ENCODE data around the gene P2RX1.

The P2RX1 gene

GRCh38 chr17:3956327-3956957 is 40.2 kb upstream of the P2RX1 start:
- TF ChIP-seq EZH2phosphoT487 (conservative IDR thresholded peaks at IDR 0.05; ENCODE audit: low read length), result no peak
- Histone ChIP-seq H3K36me3 (ENCODE audit: low read length) (peaks cover 5% of the 10 kb centered on the region; the same call in 1 of the 2 replicates), H3K27me3 (ENCODE audit: low read length) (no peaks in the 10 kb centered on the region), H3K9ac (ENCODE audit: low read length) (no peak overlapping the region), H3F3A (ENCODE audit: insufficient read depth) (peaks cover 5% of the 10 kb centered on the region; the same call in 1 of the 2 replicates), H3K27ac (ENCODE audit: low read depth, low read length) (no peak overlapping the region), H3K79me2 (ENCODE audit: insufficient read depth, low read length) (peaks cover 76% of the 10 kb centered on the region), H2AFZ (ENCODE audit: low read depth, low read length, severe bottlenecking) (no peak overlapping the region), H3K4me2 (ENCODE audit: low read depth, low read length, poor library complexity, severe bottlenecking) (no peak overlapping the region), H3K4me3 (ENCODE audit: insufficient read depth, low read length, poor library complexity, severe bottlenecking) (no peak overlapping the region), H3K9me2 (replicated peaks; ENCODE audit: insufficient read depth, low read length) (no peaks in the 10 kb centered on the region), H3K9me3 (ENCODE audit: insufficient read depth, low read length) (no peaks in the 10 kb centered on the region), H4K20me1 (ENCODE audit: low read depth, low read length) (peaks cover 27% of the 10 kb centered on the region)

GRCh38 chr17:3955673-3955988 is 39.4 kb upstream of the P2RX1 start:
- H3K9ac ChIP-seq (ENCODE audit: low read length), result no peak overlapping the region
- peaks cover 68% of the 10 kb centered on the region for H3K79me2 ChIP-seq (ENCODE audit: insufficient read depth, low read length)
- H3K27me3 ChIP-seq (ENCODE audit: low read length), result no peaks in the 10 kb centered on the region
- no peak overlapping the region for H2AFZ ChIP-seq (ENCODE audit: low read depth, low read length, severe bottlenecking)
- peaks cover 1% of the 10 kb centered on the region; the same call in 1 of the 2 replicates for H3K36me3 ChIP-seq (ENCODE audit: low read length)
- TF ChIP-seq CTCF (IDR thresholded peaks at IDR 0.05; ENCODE audit: insufficient read depth, low read length, poor library complexity, severe bottlenecking) (no peak), EZH2phosphoT487 (conservative IDR thresholded peaks at IDR 0.05; ENCODE audit: low read length) (no peak)
- no peaks in the 10 kb centered on the region for H3K9me2 ChIP-seq (replicated peaks; ENCODE audit: insufficient read depth, low read length)
- peaks cover 1% of the 10 kb centered on the region; the same call in 1 of the 2 replicates for H3F3A ChIP-seq (ENCODE audit: insufficient read depth)
- no peak overlapping the region for H3K27ac ChIP-seq (ENCODE audit: low read depth, low read length)
- H3K4me3 ChIP-seq (ENCODE audit: insufficient read depth, low read length, poor library complexity, severe bottlenecking), result no peak overlapping the region
- H3K9me3 ChIP-seq (ENCODE audit: insufficient read depth, low read length), result no peaks in the 10 kb centered on the region
- peaks cover 22% of the 10 kb centered on the region; the same call in 1 of the 2 replicates for H4K20me1 ChIP-seq (ENCODE audit: low read depth, low read length)
- no peak overlapping the region for H3K4me2 ChIP-seq (ENCODE audit: low read depth, low read length, poor library complexity, severe bottlenecking)

- TF ChIP-seq CTCF (IDR thresholded peaks at IDR 0.05; ENCODE audit: insufficient read depth, low read length, poor library complexity, severe bottlenecking) (no peak), EZH2phosphoT487 (conservative IDR thresholded peaks at IDR 0.05; ENCODE audit: low read length) (no peak)
- Histone ChIP-seq H3K36me3 (ENCODE audit: low read length) (no peaks in the 10 kb centered on the region; the same call in 1 of the 2 replicates), H3K27ac (ENCODE audit: low read depth, low read length) (no peak overlapping the region), H3K9ac (ENCODE audit: low read length) (no peak overlapping the region), H4K20me1 (ENCODE audit: low read depth, low read length) (peaks cover 18% of the 10 kb centered on the region; the same call in 1 of the 2 replicates), H3K9me3 (ENCODE audit: insufficient read depth, low read length) (no peaks in the 10 kb centered on the region), H3K27me3 (ENCODE audit: low read length) (no peaks in the 10 kb centered on the region), H3K4me2 (ENCODE audit: low read depth, low read length, poor library complexity, severe bottlenecking) (no peak overlapping the region), H3K9me2 (replicated peaks; ENCODE audit: insufficient read depth, low read length) (no peaks in the 10 kb centered on the region), H3K79me2 (ENCODE audit: insufficient read depth, low read length) (peaks cover 63% of the 10 kb centered on the region), H3K4me3 (ENCODE audit: insufficient read depth, low read length, poor library complexity, severe bottlenecking) (no peak overlapping the region), H2AFZ (ENCODE audit: low read depth, low read length, severe bottlenecking) (no peak overlapping the region), H3F3A (ENCODE audit: insufficient read depth) (no peaks in the 10 kb centered on the region)
Measured at GRCh38 chr17:3954976-3955672, 38.9 kb upstream of the P2RX1 start.

GRCh38 chr17:3954086-3954485 is 37.8 kb upstream of the P2RX1 start:
- H3K79me2 ChIP-seq (ENCODE audit: insufficient read depth, low read length), result peaks cover 53% of the 10 kb centered on the region
- no peaks in the 10 kb centered on the region for H3K9me3 ChIP-seq (ENCODE audit: insufficient read depth, low read length)
- no peak overlapping the region for H2AFZ ChIP-seq (ENCODE audit: low read depth, low read length, severe bottlenecking)
- no peak overlapping the region for H3K9ac ChIP-seq (ENCODE audit: low read length)
- no peaks in the 10 kb centered on the region for H3K27me3 ChIP-seq (ENCODE audit: low read length)
- peaks cover 5% of the 10 kb centered on the region; the same call in 1 of the 2 replicates for H3F3A ChIP-seq (ENCODE audit: insufficient read depth)
- H3K4me2 ChIP-seq (ENCODE audit: low read depth, low read length, poor library complexity, severe bottlenecking), result no peak overlapping the region
- peaks cover 4% of the 10 kb centered on the region; the same call in 1 of the 2 replicates for H3K36me3 ChIP-seq (ENCODE audit: low read length)
- TF ChIP-seq EZH2phosphoT487 (conservative IDR thresholded peaks at IDR 0.05; ENCODE audit: low read length) (no peak), CTCF (IDR thresholded peaks at IDR 0.05; ENCODE audit: insufficient read depth, low read length, poor library complexity, severe bottlenecking) (no peak)
- peaks cover 13% of the 10 kb centered on the region; the same call in 1 of the 2 replicates for H4K20me1 ChIP-seq (ENCODE audit: low read depth, low read length)
- no peaks in the 10 kb centered on the region for H3K9me2 ChIP-seq (replicated peaks; ENCODE audit: insufficient read depth, low read length)
- H3K27ac ChIP-seq (ENCODE audit: low read depth, low read length), result no peak overlapping the region
- no peak overlapping the region for H3K4me3 ChIP-seq (ENCODE audit: insufficient read depth, low read length, poor library complexity, severe bottlenecking)
